Stimulated activated CD4-positive, alpha-beta T cell treated with anti-CD3 and anti-CD28 coated beads, Interleukin-2, amount 100 ng/mL, for 4 hours (primary cell): ENCODE measurements around the gene CP.

ENCODE experiments used
- DNase-seq: peaks from one replicate; pipeline ENCODE4 v3.0.0-alpha.2; 2020; ENCODE audit warnings: low read depth

The CP gene

DNA sequence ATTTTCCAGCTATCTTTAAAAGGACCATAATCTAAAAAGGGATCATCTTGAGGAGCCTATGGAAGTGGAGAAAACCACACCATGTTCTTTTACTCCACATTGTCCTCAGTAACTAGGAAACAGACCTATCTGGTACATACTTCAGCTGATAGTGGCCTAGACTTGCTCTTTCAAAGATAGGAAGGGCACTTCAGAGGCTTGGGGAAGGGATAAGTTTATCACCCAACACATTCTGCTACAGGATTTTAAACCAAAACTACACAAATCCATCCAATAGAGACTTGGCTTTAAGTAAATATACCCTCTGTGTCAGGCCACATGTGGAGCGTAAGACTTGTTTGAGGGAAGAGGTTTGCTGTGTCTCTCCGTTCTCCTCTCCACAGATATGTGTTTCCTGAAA is 35.4 kb downstream of the CP start:
- DNase-seq = no peak

DNA sequence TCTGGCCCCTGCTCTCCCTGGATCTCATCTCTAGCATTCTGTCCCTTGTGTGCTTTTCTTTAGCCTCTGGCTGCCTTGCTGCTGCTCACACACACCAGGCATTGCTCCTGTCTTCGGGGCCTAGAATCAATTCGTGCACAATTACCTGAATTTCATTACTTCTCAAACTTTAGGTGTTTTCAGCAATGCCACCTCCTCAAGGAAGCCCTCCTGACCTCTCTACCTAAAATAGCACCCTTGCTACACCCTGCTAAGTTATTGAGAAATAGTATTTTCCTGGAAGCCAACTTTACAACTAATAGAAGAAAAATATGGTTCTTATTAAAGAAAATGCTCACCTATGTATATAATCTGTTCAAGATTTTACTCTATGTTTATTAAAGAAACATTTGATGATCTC is 40.4 kb downstream of the CP start:
- no peak for DNase-seq

DNA sequence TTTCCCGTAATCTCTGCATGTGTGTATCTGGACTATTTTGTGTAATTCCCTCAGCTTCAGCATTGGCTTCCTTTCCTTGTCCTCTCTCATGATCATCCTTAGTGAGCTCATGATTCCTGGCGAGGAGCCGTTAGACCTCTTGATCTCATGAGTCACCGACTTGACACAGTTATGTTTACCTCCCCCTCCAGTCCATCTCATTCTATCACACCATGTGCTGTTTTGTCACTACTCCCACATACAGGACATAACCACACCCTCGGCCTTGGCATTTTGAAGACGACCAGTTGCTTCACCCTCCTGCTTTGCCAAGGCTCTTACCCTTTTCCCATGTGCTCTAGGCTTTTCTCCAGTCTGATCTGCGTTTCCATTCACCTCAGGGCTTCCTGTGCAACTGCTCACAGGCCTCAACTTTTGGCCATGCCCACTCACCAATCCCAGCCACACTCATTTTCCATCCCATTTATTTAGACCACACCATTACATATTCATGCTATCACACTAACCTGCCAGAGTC is 41.5 kb downstream of the CP start:
- no peak for DNase-seq

DNA sequence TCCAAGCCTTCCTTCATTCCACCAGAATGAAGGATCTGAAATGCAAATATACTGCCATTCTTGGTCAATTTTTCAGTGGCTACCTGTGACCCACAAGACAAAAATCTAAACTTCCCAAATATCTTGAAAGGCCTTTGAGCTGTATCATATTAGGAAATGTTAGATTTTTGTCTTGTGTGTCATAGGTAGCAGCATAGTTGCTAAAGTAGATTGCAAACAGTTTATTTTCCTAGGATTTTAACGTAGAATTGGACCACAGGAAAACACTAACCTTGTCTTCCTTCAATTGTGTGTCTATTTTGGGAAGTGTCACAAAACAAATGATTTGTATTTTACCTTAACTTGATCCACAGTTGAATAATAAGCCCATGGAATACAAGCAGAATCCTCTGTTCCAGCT is 42.4 kb downstream of the CP start:
- DNase-seq = no peak

DNA sequence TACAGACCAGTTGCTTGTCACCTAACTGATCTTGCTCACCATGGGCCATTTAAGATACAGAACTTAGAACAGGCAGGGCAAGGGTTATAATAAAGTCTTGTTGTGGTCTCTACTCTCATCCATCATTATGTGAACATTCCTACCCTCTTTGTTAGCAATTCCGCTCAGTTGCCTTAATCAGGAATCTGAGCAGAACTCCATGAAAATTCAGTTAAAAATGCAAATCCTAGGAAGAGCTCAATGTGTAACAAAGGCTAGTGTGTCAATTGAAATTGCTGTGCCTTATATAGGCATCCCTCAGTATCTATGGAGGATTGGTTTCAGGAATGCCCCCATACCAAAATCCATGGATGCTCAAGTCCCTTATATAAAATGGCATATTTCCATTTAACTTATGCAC is 44.5 kb downstream of the CP start:
- no peak for DNase-seq

DNA sequence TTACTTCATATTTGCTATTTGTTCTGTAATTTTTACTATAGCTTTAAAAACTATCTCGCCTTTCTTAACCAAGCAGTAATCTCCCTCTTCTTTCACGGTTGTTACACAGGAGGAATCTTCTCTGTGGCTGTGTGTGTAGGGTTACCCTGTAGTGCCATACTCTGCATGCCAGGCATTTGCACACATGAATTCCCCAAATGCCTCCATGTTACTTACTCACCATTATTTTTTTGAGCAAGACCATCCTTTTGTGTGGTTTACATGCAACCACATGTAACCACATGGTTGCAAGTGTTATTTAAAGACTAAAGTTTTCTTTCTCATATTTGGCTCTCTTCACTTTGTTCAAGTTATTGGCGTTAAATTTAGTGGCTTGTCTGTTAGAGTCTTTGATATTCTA is 46.7 kb downstream of the CP start:
- no peak for DNase-seq

DNA sequence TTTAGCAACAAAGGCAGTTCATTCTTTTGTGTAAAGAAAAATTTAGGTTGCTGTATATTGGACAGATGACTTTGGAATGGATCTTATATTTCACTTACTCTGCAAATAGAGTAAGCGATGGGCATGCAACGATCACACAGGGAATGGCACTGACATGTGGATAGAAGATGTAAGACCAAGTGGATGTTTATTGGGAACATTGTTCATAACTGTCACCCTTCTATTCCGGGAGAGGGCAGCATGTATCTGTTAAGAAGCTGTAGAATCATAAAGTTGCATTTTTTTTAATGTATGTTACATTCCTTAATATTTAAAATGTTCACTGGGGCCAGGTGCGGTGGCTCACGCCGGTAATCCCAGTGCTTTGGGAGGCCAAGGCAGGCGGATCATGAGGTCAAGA is 51.0 kb downstream of the CP start:
- DNase-seq = no peak

DNA sequence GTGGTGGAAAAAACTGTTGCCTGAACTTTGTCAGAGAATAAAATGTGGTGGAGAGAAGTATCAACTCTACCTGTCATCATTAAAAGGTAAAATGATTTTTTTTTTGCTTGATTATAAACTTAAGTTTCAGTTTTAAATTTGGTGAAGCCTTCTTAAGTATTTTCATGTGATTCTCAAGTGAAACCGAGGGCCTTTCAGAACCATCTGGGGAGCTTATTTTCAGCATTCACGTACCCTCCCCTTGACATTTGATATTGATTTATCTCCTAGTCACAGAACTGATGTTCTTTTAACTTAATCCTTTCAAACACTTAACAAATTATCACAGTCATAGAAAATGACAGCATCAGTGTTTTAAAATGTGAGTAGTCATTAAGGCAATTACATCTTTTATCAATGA is 53.7 kb downstream of the CP start:
- no peak for DNase-seq

DNA sequence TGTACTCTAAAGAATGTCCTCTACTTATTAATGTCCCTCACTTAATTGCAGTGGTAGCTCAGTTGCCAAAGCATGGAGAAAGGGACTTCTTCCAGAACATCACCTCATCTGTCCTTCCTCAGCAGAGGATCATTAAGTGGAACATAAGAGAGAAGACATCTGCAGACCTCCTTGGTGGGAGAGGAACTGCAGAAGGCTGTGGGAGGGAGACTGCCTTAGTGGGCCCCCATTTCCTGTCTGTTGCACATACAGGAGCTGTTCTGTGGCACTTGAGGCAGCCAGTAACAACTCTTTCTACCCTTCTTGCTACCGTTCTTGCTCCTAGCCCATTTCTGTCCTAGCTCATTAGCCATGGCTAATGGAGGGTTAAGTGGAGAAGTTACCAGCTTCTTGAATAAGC is 58.6 kb downstream of the CP start:
- no peak for DNase-seq

DNA sequence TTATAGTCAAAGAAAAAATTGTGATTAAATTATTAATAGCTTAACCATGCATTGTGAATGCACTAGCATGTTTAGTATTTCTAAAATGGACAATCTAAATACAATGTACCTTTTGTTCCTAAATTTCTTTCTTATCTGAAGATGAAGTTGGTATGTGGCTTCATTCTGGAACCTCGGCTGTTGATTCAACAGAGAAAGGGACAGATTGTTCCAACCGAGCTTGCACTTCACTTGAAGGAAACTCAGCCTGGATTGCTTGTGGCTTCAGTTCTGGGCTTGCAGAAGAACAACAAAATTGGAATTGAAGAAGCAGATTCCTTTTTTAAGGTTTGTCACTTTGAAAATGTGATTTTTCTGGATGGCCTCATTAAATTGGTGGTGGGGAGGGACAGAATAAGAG is 59.6 kb downstream of the CP start:
- DNase-seq = no peak

DNA sequence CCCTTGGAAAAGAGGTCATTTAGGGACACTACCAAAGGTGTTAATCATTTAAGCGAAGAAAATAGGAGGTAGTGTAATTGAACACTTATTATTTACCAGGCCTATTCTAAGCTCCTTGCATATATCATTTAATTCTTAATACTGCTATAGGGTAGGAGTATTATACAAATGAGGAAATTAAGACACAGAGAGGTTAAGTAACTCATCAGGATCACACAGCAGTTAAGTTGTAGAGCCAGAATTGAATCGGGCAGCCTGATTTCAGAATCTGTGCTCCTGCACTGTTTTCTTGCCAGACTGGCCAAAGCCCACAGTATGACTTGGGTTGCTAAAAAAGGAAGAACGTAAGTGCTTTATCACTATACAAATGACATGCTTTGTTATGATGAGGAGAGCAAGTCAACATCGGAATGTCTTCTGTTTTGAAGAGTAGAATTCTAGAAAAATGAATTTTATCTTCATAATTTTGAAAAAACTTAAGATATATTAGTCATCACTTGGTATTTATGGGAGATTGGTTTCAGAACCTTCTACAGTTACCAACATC is 60.8 kb downstream of the CP start:
- no peak for DNase-seq

DNA sequence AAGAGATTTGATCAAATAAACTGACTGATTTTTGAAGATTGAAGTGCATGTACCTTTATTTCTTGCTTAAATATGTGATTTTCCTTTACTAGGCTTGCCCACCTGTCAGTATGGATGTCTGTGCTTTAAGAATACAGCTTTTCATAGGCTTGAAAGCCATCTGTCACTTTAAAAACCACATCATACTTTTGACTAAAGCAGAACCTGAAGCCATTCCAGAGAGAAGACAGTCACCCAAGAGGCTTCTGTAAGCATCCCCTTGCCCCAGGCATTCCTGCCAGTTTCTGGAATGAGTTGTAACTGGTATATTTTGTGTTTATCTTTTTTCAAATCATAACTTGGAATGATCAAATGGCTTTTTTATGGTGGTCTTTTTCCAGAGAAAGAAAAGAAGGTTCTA is 68.2 kb downstream of the CP start:
- no peak for DNase-seq

DNA sequence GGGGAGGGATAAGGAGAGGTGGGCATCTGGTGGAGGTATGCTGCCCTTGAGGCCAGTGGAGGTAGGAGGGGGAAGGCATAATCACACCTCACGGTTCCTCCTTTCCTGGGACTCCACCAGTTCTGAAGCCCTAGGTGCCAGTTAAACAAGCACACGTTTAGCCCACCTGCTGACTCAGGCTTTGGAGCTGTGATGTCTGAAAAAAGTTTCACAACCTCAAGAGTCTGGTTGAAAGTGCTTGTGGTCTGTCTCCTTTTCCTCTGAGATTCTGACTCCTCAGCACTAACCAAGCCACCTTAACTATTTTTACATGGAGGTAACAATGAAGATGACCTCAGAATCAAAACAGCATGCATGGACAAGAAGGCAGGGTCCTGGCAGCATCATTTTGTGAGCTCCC is 69.2 kb downstream of the CP start:
- DNase-seq = no peak

DNA sequence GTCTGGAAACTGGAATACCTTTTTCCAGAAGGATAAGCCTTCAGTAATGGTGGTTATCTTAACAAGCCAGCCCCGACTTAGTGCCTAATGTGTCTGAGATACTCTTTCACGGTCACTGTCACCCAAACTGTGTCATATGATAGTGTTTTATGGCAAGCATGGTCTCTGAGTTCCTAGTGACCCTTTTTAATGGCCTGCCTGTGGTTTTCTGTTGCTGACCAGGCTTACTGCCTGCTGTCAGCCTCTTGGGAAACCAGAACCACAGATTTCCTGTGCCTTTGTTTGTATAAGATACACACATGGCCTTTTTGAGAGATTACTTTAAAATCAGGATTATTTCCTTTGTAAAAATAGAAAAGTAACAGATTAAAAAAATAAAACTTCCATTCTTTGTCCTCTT is 69.8 kb downstream of the CP start:
- DNase-seq = no peak

DNA sequence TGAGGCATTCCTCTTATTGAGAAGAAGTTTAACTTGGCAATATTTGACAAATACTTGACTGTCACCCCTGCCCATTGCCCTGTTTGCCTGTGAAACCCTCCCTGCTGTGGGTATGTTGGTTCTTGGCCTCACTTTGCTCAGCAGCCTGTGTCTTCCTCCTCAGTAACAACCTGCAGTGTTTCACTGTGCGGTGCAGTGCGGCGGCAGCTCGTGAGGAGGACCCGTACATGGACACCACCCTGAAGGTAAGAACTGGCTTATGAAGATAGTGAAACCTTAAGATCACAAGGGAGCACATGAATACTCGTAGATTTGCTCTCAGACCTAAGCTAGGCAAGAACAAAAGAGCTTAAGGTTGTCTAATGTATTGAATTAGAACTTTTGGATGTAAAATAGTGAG is 71.2 kb downstream of the CP start:
- no peak for DNase-seq

DNA sequence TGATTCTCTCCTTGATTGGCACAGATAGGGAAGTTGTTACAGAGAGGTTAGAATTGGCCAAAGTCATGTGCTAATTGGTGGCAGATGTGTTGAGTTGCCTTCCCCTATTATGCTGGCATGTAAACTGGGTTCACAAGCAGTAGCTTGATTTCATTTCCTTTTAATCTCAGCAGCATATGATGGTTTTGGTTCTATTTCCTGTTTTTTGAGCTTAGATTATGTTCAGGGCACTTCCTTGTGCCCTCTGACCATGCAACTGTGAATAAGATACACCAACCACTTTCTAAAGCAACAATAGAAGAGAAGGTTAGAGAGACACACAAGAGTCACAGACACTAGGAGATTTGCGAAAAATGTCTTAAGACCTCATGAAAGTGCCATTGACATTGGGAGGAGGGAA is 75.7 kb downstream of the CP start:
- DNase-seq = no peak

DNA sequence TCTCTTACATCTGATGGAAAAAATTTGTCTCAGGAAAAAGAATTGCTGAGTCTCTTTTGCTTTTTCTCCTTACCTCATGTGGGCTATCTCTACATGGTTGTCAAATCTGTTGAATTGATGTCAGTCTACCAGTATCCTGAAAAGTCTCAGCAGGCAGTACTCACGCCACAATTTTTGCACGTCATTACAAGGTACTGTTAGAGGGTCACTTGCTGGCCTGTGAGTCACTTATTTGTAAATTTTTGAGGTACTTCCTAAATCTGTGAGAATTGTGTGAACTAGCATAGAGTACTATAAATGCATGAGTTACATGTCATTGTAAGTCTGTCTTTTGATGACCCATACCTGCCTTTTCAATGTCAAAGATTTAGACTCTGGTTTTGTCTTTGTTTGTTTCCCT is 76.3 kb downstream of the CP start:
- no peak for DNase-seq

DNA sequence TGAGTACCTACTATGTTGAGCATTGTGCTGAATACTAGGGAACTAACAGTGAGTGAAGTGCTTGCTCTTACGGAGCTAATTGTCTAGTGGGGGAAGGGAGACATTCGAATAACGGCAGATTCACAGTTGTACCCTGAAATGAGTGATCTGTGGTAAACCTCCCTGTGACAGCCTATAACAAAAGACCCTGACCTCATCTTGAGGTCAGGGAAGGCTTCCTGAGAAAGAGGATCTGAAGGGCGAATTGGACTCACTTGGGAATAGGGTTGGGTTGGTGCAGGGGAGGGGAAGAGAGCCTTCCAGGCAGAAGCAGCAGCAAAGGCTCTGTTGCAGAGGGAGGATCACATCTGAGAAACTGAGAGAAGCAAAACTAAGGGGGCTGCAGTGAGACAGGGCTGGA is 78.9 kb downstream of the CP start:
- no peak for DNase-seq

DNA sequence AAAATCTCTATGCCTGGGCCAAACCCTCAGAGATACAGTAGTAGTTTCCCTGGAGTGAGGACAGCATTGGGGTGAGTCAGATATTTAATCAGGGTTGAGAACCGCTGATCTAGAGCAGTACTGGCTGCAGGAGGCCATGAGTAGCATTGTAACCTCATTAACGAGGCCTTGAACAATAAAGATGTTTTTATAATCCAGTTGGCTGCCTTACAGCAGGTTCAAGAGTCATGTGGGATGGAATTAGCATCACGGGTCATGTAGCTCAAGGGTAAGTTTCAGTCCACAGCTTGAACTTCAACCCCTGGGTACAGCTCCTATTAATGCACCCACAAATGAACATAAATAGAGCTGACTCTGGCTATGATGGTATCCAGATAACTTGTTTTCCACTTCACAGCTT is 87.1 kb downstream of the CP start:
- no peak for DNase-seq

DNA sequence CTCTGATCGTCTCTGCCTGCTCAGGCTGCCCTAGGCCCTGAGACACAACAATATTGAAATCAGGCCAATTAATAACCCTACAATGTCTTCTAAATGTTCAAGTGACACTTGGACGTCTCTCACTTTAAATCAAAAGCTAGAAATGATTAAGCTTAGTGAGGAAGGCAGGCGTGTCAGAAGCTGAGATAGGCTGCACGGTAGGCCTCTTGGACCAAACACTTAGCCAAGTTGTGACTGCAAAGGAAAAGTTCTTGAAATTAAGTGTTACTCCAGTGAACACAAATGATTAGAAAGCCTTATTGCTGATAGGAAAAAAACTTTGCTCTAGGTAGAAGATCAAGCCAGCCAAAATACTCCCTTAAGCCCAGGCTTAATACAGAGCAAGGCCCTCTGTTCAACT is 90.0 kb downstream of the CP start:
- no peak for DNase-seq

DNA sequence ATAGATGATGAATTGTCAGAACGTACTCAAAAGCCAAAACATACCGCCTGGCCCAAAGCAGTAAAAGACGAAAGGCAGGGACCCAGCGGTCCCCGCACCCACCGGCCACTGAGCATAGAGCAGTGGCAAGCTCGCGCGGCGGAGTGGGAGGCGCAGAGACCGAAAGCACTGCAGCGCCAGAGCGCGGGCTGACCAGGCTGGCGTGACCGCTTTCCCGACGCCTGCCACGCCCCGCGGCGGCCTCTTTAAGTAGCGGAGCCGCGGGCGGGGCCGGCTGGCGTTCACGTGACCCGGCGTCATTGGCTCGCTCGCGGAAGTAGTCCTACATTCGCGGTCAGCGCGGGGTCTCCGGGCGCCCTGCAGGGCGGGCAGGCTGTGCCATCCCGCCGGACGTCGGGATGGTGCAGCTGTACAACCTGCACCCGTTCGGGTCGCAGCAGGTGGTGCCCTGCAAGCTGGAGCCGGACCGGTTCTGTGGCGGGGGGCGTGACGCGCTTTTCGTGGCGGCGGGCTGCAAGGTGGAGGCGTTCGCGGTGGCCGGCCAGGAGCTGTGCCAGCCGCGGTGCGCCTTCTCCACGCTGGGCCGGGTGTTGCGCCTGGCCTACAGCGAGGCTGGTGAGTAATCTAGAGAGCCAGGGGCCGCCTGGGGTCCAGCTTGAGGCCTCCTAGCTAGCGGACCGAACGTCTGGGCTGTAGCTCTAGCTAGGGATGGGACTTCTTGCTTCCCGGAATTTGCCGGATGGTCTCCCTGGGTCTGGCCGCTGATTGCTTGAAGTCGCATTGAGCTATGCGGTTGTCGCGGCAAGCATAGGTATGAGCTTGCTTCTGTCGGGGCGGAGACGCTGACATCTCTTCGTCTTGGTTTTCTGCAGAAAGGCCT is 92.1 kb downstream of the CP start, which contains the start of gene HPS3:
HPS3 (plus strand) TSS at position 313 of the 880 bp plus-strand sequence; CDS start at position 399, 86 bp downstream.
- peak; percentile 62 for DNase-seq

DNA sequence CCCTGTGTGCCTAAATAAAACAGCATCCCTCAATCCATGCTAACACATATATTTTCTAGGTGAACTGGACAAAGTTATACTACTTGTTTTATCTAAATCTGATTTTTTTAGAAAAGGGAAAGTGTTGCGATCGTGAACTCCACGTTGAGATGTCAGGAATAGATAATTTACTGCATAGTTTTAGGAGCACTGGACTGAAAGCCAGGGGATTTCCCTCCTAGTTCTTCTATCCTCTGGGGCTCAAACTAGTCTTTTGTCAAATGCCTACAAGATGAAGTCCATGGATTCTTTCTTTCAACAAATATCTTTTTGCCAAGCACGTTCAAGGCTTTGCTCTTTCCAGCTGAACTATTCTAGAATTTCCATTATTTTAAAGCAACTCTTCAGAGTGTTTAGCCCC is 92.8 kb downstream of the CP start:
- no peak for DNase-seq

DNA sequence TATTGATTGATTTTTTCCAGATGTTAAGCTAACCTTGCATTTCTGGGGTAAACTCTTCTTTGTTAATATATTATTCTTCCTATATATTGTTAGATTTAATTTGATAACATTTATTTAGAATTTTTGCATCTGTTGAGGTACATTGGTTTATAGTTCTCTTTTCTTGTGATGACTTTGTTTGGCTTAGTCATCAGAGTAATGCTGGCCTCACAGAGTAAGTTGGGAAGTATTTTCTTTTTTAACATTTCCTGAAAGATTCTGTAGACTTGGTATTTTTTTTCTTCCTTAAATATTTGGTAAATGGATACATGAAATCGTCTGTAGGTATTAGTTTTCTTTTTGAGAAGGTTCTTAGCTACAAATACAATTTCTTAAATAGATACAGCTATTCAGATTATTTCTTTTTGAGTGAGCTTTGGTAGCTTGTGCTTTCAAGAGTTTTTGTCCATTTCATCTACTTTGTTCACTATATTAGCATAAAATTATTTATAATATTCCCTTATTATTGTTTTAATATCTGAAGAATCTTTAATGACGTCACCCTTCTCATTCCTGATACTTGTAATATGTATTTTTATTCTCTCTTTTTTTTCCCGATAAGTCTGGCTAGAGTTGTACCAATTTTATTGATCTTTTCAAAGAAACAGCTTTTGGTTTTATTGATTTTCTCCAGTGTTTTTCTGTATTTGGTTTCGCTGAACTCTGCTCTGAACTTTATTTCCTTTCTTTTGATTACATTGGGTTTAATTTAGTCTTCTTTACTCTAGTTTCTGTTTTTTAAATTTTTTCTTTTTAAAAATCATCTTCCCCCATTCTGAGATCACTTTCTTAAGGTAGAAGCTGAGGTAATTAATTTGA is 98.7 kb downstream of the CP start:
- no peak for DNase-seq
